Rectal smooth muscle tissue (tissue), 1 donor: ENCODE data around the gene KREMEN1.

Experiments
- H3K27ac ChIP-seq: one replicate; pipeline ENCODE4 v1.7.0; 2013; ENCODE audit warnings: low read depth, low read length, inconsistent platforms
- H3K27me3 ChIP-seq: one replicate; pipeline ENCODE4 v1.7.0; 2013; ENCODE audit warnings: low read length; ENCODE audit not compliant: control insufficient read depth, insufficient read depth
- H3K36me3 ChIP-seq: one replicate; pipeline ENCODE4 v1.7.0; 2013; ENCODE audit warnings: low read length; ENCODE audit not compliant: control insufficient read depth, insufficient read depth
- H3K4me1 ChIP-seq: one replicate; pipeline ENCODE4 v1.7.0; 2013; ENCODE audit warnings: low read length; ENCODE audit not compliant: control insufficient read depth, insufficient read depth
- H3K4me3 ChIP-seq: one replicate; pipeline ENCODE4 v1.7.0; 2013; ENCODE audit warnings: low read length
- H3K9ac ChIP-seq: one replicate; pipeline ENCODE4 v1.7.0; 2013; ENCODE audit warnings: low read length

KREMEN1 gene

GRCh38 chr22:29136782-29137700 is 64.2 kb downstream of the KREMEN1 start:
- H3K4me1 ChIP-seq: no peaks in the 10 kb centered on the region
- H3K4me3 ChIP-seq: no peak overlapping the region
- H3K9ac ChIP-seq: no peak overlapping the region
- no peak overlapping the region for H3K27ac ChIP-seq
- H3K27me3 ChIP-seq: no peaks in the 10 kb centered on the region
- peaks cover 10% of the 10 kb centered on the region for H3K36me3 ChIP-seq

- Histone ChIP-seq H3K36me3 (peaks cover 10% of the 10 kb centered on the region), H3K4me1 (no peaks in the 10 kb centered on the region), H3K4me3 (no peak overlapping the region), H3K27me3 (no peaks in the 10 kb centered on the region), H3K27ac (no peak overlapping the region), H3K9ac (no peak overlapping the region)
Observed at GRCh38 chr22:29138556-29139305, 65.9 kb downstream of the KREMEN1 start.

- no peaks in the 10 kb centered on the region for H3K27me3 ChIP-seq
- H3K36me3 ChIP-seq: peaks cover 10% of the 10 kb centered on the region
- no peak overlapping the region for H3K27ac ChIP-seq
- no peak overlapping the region for H3K4me3 ChIP-seq
- H3K4me1 ChIP-seq: no peaks in the 10 kb centered on the region
- no peak overlapping the region for H3K9ac ChIP-seq
Observed at GRCh38 chr22:29139965-29140782, 67.3 kb downstream of the KREMEN1 start.

GRCh38 chr22:29141078-29141688 is 68.3 kb downstream of the KREMEN1 start:
- no peak overlapping the region for H3K27ac ChIP-seq
- no peaks in the 10 kb centered on the region for H3K27me3 ChIP-seq
- no peaks in the 10 kb centered on the region for H3K4me1 ChIP-seq
- H3K4me3 ChIP-seq: no peak overlapping the region
- no peak overlapping the region for H3K9ac ChIP-seq
- peaks cover 10% of the 10 kb centered on the region for H3K36me3 ChIP-seq

- H3K4me1 ChIP-seq: no peaks in the 10 kb centered on the region
- H3K36me3 ChIP-seq: peaks cover 10% of the 10 kb centered on the region
- H3K4me3 ChIP-seq: no peak overlapping the region
- no peak overlapping the region for H3K9ac ChIP-seq
- no peak overlapping the region for H3K27ac ChIP-seq
- H3K27me3 ChIP-seq: no peaks in the 10 kb centered on the region
Observed at GRCh38 chr22:29142116-29142515, 69.3 kb downstream of the KREMEN1 start.

- H3K4me1 ChIP-seq: no peaks in the 10 kb centered on the region
- no peak overlapping the region for H3K27ac ChIP-seq
- no peak overlapping the region for H3K9ac ChIP-seq
- H3K36me3 ChIP-seq: peaks cover 12% of the 10 kb centered on the region
- H3K27me3 ChIP-seq: no peaks in the 10 kb centered on the region
- H3K4me3 ChIP-seq: no peak overlapping the region
Observed at GRCh38 chr22:29143941-29144785, 71.3 kb downstream of the KREMEN1 start.

- H3K4me3 ChIP-seq: no peak overlapping the region
- no peaks in the 10 kb centered on the region for H3K27me3 ChIP-seq
- no peaks in the 10 kb centered on the region for H3K4me1 ChIP-seq
- H3K36me3 ChIP-seq: peaks cover 12% of the 10 kb centered on the region
- no peak overlapping the region for H3K27ac ChIP-seq
- H3K9ac ChIP-seq: no peak overlapping the region
Observed at GRCh38 chr22:29144786-29145160, 71.9 kb downstream of the KREMEN1 start.

- Histone ChIP-seq H3K27ac (no peak overlapping the region), H3K9ac (no peak overlapping the region), H3K27me3 (no peaks in the 10 kb centered on the region), H3K4me3 (no peak overlapping the region), H3K4me1 (no peaks in the 10 kb centered on the region), H3K36me3 (peaks cover 12% of the 10 kb centered on the region)
Observed at GRCh38 chr22:29145321-29146072, 72.7 kb downstream of the KREMEN1 start.

GRCh38 chr22:29146091-29146560 is 73.3 kb downstream of the KREMEN1 start:
- no peak overlapping the region for H3K4me3 ChIP-seq
- H3K27ac ChIP-seq: no peak overlapping the region
- no peak overlapping the region for H3K9ac ChIP-seq
- peaks cover 8% of the 10 kb centered on the region for H3K36me3 ChIP-seq
- H3K27me3 ChIP-seq: no peaks in the 10 kb centered on the region
- no peaks in the 10 kb centered on the region for H3K4me1 ChIP-seq

- Histone ChIP-seq H3K27ac (no peak overlapping the region), H3K27me3 (no peaks in the 10 kb centered on the region), H3K9ac (no peak overlapping the region), H3K36me3 (peaks cover 7% of the 10 kb centered on the region), H3K4me1 (no peaks in the 10 kb centered on the region), H3K4me3 (no peak overlapping the region)
Observed at GRCh38 chr22:29146771-29147170, 73.9 kb downstream of the KREMEN1 start.
